GM23248 (cell line): Measurements from ENCODE around the gene GDPD5. TPM values are rescaled to one million over a fixed set of nuclear protein-coding genes. Genes with fewer than 3 reads are reported as not detected.

Experiments used
- DNase-seq: peaks from one replicate; pipeline ENCODE4 v3.0.0-alpha.2; 2015
- H2AFZ ChIP-seq: fragments of 200-600 bp; sonication (generic); 2 replicates; pipeline ENCODE4 v1.6.1; 2016; ENCODE audit warnings: antibody characterized with exemption
- H3F3A ChIP-seq: fragments of 200-600 bp; sonication (generic); 2 replicates; pipeline ENCODE4 v1.6.1; 2016; ENCODE audit warnings: mild to moderate bottlenecking, antibody characterized with exemption, mixed run types; ENCODE audit not compliant: insufficient read depth
- H3K27ac ChIP-seq: fragments of 200-600 bp; sonication (generic); 2 replicates; pipeline ENCODE4 v1.5.1; 2016; ENCODE audit warnings: mild to moderate bottlenecking
- H3K27me3 ChIP-seq: fragments of 200-600 bp; sonication (generic); replicated peaks from 2 replicates; pipeline ENCODE4 v1.6.1; 2016; ENCODE audit warnings: mild to moderate bottlenecking; ENCODE audit not compliant: insufficient read depth
- H3K36me3 ChIP-seq: fragments of 200-600 bp; sonication (generic); 2 replicates; pipeline ENCODE4 v1.6.1; 2016; ENCODE audit warnings: low read depth, mild to moderate bottlenecking
- H3K4me1 ChIP-seq: fragments of 200-600 bp; sonication (generic); 2 replicates; pipeline ENCODE4 v1.6.1; 2016; ENCODE audit warnings: mild to moderate bottlenecking; ENCODE audit not compliant: insufficient read depth
- H3K4me2 ChIP-seq: fragments of 200-600 bp; sonication (generic); one replicate; pipeline ENCODE4 v1.6.1; 2016; ENCODE audit warnings: mild to moderate bottlenecking; ENCODE audit not compliant: unreplicated experiment
- H3K4me3 ChIP-seq: fragments of 200-600 bp; sonication (generic); 2 replicates; pipeline ENCODE4 v1.5.1; 2016; ENCODE audit warnings: mild to moderate bottlenecking
- H3K79me2 ChIP-seq: fragments of 200-600 bp; sonication (generic); 2 replicates; pipeline ENCODE4 v1.6.1; 2016; ENCODE audit warnings: mild to moderate bottlenecking; ENCODE audit not compliant: insufficient read depth
- H3K9ac ChIP-seq: fragments of 200-600 bp; sonication (generic); 2 replicates; pipeline ENCODE4 v1.6.1; 2016; ENCODE audit warnings: mild to moderate bottlenecking
- H3K9me2 ChIP-seq: fragments of 200-600 bp; sonication (generic); 2 replicates; pipeline ENCODE4 v1.6.1; 2016; ENCODE audit warnings: mixed run types, mild to moderate bottlenecking, moderate library complexity; ENCODE audit not compliant: insufficient read depth
- H3K9me3 ChIP-seq: fragments of 200-600 bp; sonication (generic); one replicate; pipeline ENCODE4 v1.6.1; 2017; ENCODE audit warnings: low read depth
- H4K20me1 ChIP-seq: fragments of 200-600 bp; sonication (generic); 2 replicates; pipeline ENCODE4 v1.6.0; 2016; ENCODE audit not compliant: insufficient read depth
- EZH2 ChIP-seq: fragments of 200-600 bp; sonication (generic); IDR thresholded peaks from 2 replicates; pipeline ENCODE4 v1.6.1; 2018; ENCODE audit warnings: antibody characterized with exemption, mild to moderate bottlenecking; ENCODE audit not compliant: insufficient read depth, poor library complexity, severe bottlenecking
- EZH2phosphoT487 ChIP-seq: fragments of 200-600 bp; sonication (generic); IDR thresholded peaks from 2 replicates; pipeline ENCODE4 v1.6.1; 2018; ENCODE audit warnings: antibody characterized with exemption, moderate library complexity, mild to moderate bottlenecking, low read depth; ENCODE audit not compliant: insufficient read depth
- WGBS, 2 experiments: methylation state at CpG; one replicate each; pipeline ENCODE4 v1.1.6; 2015 to 2017; ENCODE audit warnings: low lambda C conversion rate in 2 of 2, low coverage in 1 of 2; ENCODE audit errors: missing lambda C conversion rate in 2 of 2; 5-methylcytosine and 5-hydroxymethylcytosine counted together
- in situ Hi-C: fragments of 300-500 bp; cut with MboI; formaldehyde crosslinking; loops from 2 replicates; pipeline ENCODE4 v1.15.0; 2020
- polyA plus RNA-seq: library from polyadenylated mRNA; unstranded; fragments of >200 nt; fragmentation: Nextera tagmentation; extraction: Ambion mirVana; gene quantifications from 2 replicates; pipeline ENCODE4 v1.2.1, GENCODE V29; 2016
- total RNA-seq: library from RNA; depleted of rRNA; stranded (reverse); fragments of >200 nt; shearing (Covaris generic); gene quantifications from 2 replicates; pipeline ENCODE4 v1.2.3, GENCODE V29; 2014

The GDPD5 gene
- total and polyA plus RNA-seq, 2 experiments from 2014 or later: 3.4 to 10.7 TPM

DNA sequence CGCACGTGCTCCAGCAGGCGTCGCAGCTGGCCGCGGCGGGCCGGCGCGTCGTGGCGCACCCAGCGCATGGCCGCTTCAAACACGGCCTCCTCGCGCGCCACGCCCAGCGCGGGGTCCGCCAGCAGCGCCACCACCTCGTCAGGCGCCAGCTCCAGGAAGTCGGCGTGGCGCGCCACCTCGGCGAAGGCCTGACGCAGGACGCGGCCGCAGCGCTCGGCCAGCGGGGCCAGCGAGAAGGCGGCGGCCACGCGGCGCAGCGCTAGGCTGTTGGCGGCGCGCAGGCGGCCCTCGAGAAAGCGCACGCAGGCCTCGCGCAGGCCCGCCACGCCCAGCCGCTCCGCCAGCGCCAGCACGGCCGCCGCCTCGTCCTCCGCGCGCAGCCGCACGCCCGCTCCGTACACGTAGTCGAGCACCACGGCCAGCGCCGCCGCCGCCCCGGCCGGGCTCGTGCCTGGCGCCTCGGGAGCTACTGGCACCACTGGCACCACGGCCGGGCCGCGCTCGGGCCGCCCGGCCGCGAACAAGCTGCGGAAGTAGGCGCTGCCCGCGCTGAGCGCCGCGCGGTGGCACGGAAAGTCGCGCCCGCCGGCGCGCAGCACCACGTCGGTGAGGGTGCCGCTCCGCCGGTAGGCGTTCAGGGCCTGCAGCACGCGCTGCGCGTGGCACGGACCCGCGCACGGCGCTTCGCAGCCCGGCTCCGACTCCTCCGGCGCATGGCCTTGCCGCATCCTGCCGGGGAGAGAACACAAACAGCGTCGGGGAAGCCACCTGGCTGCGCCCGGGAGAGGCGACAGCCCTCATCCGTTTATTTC, 95.6 kb downstream of the GDPD5 start:
- no peaks in the 10 kb centered on the region for H3K36me3 ChIP-seq
- no peaks in the 10 kb centered on the region for H3K9me3 ChIP-seq
- H3K4me1 ChIP-seq: 0 out of 2 replicates have a peak, but pooled peaks cover 4% of the 10 kb centered on the region
- H3K4me2 ChIP-seq: peak overlapping the region; percentile 74
- H3K9ac ChIP-seq: peak overlapping the region; percentile 48
- TF ChIP-seq EZH2: no peak
- TF ChIP-seq EZH2phosphoT487: no peak
- no peaks in the 10 kb centered on the region for H4K20me1 ChIP-seq
- peaks cover 20% of the 10 kb centered on the region for H3K27me3 ChIP-seq
- H2AFZ ChIP-seq: peak overlapping the region; percentile 79
- no peaks in the 10 kb centered on the region for H3K9me2 ChIP-seq
- peak; percentile 88 for DNase-seq
- in situ Hi-C loops: no loop called here
- H3K79me2 ChIP-seq: no peaks in the 10 kb centered on the region
- H3K4me3 ChIP-seq: peak overlapping the region; percentile 67
- H3K27ac ChIP-seq: no peak overlapping the region
- WGBS, 2 experiments: 6 to 8% methylated on average over 62 to 89 of the region's 134 CpGs
- H3F3A ChIP-seq: no peaks in the 10 kb centered on the region

DNA sequence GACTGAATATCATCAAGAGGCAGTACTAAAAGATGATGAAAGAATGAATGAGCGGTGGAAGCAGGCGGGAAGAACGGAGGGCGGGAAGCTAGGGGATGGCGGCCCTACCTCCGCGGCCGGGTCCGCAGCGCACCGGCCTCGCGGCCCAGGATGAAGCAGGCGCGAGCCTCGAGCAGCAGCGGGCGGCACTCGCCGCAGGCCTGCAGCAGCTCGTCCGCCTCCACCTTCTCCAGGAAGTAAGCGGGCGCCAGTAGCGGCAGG, 96.2 kb downstream of the GDPD5 start:
- Histone ChIP-seq H3K4me3 (peak overlapping the region; percentile 67), H2AFZ (peak overlapping the region; percentile 50), H3K4me1 (0 out of 2 replicates have a peak, but pooled peaks cover 4% of the 10 kb centered on the region), H3K4me2 (no peak overlapping the region), H4K20me1 (no peaks in the 10 kb centered on the region), H3K9me3 (no peaks in the 10 kb centered on the region), H3K27me3 (peaks cover 20% of the 10 kb centered on the region), H3K36me3 (no peaks in the 10 kb centered on the region), H3K27ac (no peak overlapping the region), H3K79me2 (no peaks in the 10 kb centered on the region), H3K9me2 (no peaks in the 10 kb centered on the region), H3F3A (no peaks in the 10 kb centered on the region), H3K9ac (no peak overlapping the region)
- no peak for DNase-seq
- 21 to 22% methylated on average over 9 to 25 of the region's 25 CpGs for WGBS, 2 experiments
- TF ChIP-seq EZH2phosphoT487 (no peak), EZH2 (no peak)
- in situ Hi-C loops: no loop called here

GRCh38 chr11:75428989-75429640, 96.6 kb downstream of the GDPD5 start:
- WGBS, 2 experiments: 85% methylated on average over 16 of the region's 16 CpGs
- Histone ChIP-seq H2AFZ (peak overlapping the region; percentile 50; the same call in 1 of the 2 replicates), H3K79me2 (no peaks in the 10 kb centered on the region), H4K20me1 (no peaks in the 10 kb centered on the region), H3K4me3 (peak overlapping the region; percentile 67; the same call in 1 of the 2 replicates), H3K27ac (no peak overlapping the region), H3K9me2 (no peaks in the 10 kb centered on the region), H3F3A (no peaks in the 10 kb centered on the region), H3K27me3 (peaks cover 20% of the 10 kb centered on the region), H3K9ac (no peak overlapping the region), H3K4me1 (0 out of 2 replicates have a peak, but pooled peaks cover 4% of the 10 kb centered on the region), H3K9me3 (no peaks in the 10 kb centered on the region), H3K4me2 (no peak overlapping the region), H3K36me3 (no peaks in the 10 kb centered on the region)
- no peak for DNase-seq
- in situ Hi-C loops: no loop called here
- TF ChIP-seq EZH2 (no peak), EZH2phosphoT487 (no peak)

- in situ Hi-C loops: no loop called here
- H3K27me3 ChIP-seq: peaks cover 20% of the 10 kb centered on the region
- H3K4me2 ChIP-seq: peak overlapping the region; percentile 15
- H3K36me3 ChIP-seq: no peaks in the 10 kb centered on the region
- TF ChIP-seq EZH2phosphoT487: no peak
- 43 to 44% methylated on average over 28 to 32 of the region's 32 CpGs for WGBS, 2 experiments
- peak; percentile 92 for DNase-seq
- no peaks in the 10 kb centered on the region for H3K9me3 ChIP-seq
- 0 out of 2 replicates have a peak overlapping the region, but pooled peaks have one; percentile 19 for H2AFZ ChIP-seq
- no peak overlapping the region for H3K27ac ChIP-seq
- H4K20me1 ChIP-seq: no peaks in the 10 kb centered on the region
- H3K9ac ChIP-seq: peak overlapping the region; percentile 28; the same call in 1 of the 2 replicates
- H3K4me1 ChIP-seq: 0 out of 2 replicates have a peak, but pooled peaks cover 4% of the 10 kb centered on the region
- no peaks in the 10 kb centered on the region for H3K79me2 ChIP-seq
- H3K4me3 ChIP-seq: peak overlapping the region; percentile 52
- no peaks in the 10 kb centered on the region for H3F3A ChIP-seq
- H3K9me2 ChIP-seq: no peaks in the 10 kb centered on the region
Measured at GRCh38 chr11:75428281-75428724, 97.4 kb downstream of the GDPD5 start.
